SKM-1 treated with dmso at 0.1 percent for 144 hours (cell line): ENCODE results near the gene NPHP1.
"Not testable (repeated sequence)": the region's sequence is repeated elsewhere in the genome, so short reads cannot be mapped to it uniquely, and the experiment has no call there.

Source experiments
- DNase-seq: peaks from one replicate; lab custom pipeline; 2025; ENCODE audit not compliant: unreplicated experiment; lab: John Stamatoyannopoulos, UW

The NPHP1 gene

DNA sequence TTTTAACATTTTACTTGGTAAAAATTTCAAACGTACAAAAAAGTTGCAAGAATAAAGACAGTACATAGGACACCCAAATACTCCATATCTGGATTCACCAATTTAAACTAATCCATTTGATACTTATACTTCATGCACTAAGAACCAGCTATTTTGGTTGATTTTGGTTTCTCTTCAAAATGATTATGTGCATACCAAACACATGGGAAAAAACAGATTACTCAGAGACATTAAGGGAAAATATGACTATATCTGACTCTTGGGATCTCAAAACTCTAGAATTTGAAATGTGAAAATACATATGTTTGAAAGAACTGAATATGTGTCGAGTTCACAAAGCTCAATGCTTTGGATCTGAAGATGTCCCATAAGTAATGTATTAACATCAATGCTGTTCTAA lies 73.6 kb downstream of the NPHP1 start:
- no peak for DNase-seq

DNA sequence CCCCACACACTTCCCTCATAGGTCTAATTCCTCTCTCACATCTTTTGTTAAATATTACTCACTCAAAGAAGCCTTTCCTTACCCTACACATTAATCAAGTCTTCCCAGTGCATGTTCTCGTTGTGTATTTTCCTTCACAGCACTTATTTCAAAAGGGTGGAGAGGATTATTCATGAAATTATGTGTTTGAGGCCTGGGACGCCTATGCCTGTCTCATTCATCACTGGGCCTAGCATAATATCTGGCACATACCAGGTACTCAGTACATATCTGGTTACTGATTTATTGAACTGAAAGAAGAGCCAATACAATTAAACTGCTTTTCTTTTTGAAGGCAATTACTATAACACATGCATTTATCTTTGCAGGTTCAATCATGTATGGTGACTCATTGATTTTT lies 74.1 kb downstream of the NPHP1 start:
- DNase-seq, result no peak

DNA sequence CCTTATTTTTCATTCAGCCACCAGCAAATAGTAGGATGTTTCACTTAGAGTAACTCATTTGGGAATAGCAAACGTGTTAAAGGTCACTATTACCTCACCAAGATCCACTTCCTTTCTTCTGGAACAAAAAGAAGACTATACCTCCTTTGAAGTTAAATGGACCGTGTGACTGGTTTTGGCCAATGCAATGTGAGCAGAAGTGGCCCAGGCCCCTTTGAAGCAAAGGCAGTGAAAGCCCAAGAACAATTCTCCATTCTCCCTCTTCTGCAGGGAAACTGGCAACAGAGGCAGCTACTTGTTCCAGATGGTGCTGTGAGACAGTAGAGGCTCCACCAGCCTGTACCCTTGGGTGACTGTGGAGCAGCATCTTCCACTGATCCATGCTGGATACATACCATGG lies 77.9 kb downstream of the NPHP1 start:
- no peak for DNase-seq

GRCh38 chr2:110126086-110126773 lies 78.6 kb downstream of the NPHP1 start:
- DNase-seq, result no peak

GRCh38 chr2:110124939-110125691 lies 79.7 kb downstream of the NPHP1 start:
- no peak for DNase-seq

DNA sequence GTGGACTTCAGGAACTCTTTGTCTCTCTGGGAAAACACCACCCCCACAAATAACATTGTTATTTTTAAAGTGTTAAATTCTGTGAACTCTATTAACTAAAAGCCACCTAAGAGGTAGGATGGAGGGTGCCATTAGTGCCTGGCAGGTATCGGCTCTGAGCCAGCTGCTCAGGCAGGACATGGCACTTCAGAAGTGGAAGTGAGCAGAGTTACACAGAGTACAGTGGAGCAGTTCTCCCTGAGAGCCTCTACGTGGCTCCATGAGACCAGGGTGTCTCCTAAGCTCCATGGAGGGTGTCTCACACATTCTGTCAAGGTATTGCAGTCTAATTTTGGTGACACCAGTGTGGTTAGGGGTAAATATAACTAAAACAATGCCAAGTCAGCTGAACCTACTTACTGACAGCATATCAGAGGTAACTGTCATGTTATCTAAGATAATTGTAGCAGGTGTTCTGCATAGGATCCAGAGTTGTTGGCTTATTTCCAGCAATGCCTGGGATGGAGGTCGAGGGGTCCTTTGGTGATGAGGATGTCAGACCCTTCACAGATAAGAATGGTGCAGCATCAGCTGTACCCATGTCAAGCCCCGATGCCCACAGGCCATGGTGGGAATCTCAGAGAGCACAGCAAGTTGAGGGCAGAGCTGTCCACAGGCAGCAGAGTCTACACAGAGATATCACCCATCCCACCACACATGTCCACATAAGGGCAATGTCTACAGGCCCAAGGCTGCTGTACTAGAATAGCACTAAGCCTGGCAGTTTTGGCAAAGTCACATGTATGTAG lies 80.6 kb downstream of the NPHP1 start:
- no peak for DNase-seq

DNA sequence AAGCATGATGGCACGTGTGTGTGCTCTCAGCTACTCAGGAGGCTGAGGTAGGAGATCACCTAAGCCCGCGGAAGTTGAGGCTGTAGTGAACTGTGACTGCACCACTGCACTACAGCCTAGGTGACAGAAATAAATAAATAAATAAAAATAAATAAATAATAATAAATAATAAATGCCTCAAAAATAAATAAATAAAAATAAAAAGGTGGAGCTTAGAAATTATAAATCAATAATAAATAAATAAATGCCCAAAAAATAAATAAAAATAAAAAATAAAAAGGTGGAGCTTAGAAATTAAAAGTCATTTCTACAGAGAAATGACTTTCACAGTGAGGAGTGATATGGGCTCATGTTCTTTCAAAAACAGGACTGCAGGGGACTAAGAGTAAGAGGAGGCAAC lies 83.2 kb downstream of the NPHP1 start:
- no peak for DNase-seq

DNA sequence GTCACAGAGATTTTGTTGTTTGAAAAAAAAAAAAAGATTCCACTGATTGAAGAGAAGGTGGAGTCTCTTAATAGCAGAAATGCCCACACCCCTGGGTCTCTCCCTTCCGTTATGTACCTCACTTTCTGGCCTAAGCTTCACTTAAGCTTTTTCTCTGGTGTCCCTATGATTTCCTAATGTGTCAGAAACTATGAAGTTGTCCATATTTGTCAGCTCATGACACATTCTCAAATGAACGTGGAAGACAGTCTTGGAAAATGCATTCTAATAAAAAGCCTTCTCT lies 83.8 kb downstream of the NPHP1 start:
- no peak for DNase-seq

DNA sequence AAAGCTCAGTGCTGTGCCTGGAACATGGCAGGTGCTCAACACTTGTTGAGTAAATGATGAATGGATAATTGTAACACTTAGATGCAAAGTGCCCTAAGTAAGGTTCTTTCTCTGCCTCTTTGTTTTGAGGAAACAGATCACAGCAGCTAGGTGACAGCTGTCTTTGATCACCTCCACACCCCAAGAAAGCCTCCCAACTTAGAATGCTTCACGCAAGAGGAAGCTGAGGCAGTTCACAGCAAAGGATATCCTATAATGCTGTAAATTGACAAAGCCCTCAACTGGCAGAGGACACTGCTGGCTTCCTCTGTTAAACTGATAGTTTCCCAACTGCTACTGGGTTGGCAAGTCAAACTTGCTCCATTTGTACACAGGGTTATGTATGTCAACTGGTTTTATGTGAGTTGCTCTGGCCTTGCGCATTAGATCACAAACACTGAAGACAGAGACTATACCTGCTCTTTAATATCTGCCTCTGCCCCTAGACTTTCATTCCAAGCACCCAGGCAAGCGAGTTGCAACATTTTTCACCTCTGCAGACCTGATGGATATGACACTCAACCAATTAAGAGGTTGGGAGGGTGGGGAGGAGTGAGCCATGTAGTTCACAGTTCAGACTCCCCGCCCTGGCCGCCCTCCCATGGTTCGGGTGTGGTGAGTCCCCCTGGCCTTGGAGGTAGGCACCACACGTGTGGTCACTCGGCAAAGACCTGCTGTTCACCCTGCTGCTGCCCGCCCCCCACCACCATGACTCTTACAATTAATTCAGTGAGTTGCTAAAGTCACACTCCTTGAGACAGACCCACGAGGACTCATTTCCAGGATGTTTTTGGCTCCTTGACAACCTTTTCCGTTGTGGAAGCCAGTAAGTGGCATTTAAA lies 84.4 kb downstream of the NPHP1 start:
- no peak for DNase-seq

GRCh38 chr2:110116033-110116710 lies 88.6 kb downstream of the NPHP1 start:
- no peak for DNase-seq

DNA sequence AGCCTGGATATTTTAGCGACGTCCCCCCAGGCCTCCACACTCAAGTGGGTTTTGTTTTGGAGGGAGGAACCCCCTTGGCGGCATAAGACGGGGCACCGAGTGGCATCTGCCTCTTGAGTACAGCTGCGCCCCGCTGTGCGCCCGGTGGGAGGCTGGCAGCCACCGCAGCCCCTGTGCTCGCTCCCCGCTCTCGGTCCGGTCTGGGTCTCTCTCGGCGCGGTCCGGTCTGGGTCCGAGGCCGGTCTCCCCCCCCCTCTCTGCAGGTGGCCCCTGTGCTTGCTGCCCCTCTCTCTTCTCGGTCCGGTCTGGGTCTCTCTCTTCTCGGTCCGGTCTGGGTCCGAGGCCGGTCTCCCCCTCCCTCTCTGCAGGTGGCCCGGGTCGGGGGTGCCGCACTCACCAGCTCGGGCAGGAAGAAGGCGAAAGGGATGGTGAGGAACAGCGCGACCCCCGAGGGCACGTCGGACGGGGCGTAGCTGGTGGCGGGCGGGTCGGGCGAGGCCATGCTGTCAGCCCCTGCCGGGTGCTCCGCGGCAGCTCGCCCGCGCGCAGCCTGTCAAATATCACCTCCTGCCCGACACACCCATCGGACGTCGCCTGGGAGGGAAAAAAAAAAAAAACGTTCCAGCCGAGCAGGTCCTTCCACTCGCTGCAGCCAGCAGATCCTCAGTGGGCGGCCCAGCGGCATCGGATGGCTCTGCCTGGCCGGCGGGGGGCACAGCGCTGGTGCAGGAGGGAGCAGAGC lies 89.4 kb downstream of the NPHP1 start, which contains the start of gene MALL:
TSS of gene MALL (minus strand) at position 532 of the 742 bp plus-strand sequence. CDS start at position 502, 30 bp downstream.
- DNase-seq, result no peak

GRCh38 chr2:110114831-110115255 lies 90.0 kb downstream of the NPHP1 start:
- DNase-seq, result no peak

DNA sequence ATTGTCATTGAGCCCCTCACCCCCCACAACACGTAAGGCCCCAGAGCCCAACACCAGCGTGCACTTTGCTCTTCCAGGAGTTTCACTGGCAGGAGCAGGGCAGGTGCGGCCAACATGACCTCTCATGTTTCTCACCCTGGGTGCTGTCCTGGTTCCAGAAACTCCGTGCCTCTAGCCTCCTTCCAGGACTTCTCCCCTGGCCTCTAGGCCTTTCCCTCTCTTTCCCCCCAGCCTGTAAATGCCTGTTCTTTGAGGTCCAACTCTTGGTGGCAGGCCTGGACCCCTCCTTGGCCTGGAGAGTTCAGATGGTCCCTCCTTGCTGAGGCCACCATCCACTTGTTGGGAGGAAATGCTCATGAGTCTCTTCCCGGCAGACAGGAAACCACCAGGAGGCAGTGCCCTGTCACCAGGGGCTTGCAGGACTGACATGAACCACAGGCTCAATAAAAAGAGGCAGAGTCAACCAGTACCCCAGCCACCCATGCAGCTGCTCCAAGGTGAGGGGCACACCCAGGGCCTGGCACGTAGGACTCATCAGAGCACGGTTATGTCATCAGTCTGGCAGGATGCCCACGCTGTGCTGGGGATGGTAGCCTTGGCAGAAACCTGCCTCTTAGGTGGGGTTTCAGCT lies 90.7 kb downstream of the NPHP1 start:
- no peak for DNase-seq

- DNase-seq, result not testable (repeated sequence)
Observed at GRCh38 chr2:110108291-110108690, 96.5 kb downstream of the NPHP1 start.

DNA sequence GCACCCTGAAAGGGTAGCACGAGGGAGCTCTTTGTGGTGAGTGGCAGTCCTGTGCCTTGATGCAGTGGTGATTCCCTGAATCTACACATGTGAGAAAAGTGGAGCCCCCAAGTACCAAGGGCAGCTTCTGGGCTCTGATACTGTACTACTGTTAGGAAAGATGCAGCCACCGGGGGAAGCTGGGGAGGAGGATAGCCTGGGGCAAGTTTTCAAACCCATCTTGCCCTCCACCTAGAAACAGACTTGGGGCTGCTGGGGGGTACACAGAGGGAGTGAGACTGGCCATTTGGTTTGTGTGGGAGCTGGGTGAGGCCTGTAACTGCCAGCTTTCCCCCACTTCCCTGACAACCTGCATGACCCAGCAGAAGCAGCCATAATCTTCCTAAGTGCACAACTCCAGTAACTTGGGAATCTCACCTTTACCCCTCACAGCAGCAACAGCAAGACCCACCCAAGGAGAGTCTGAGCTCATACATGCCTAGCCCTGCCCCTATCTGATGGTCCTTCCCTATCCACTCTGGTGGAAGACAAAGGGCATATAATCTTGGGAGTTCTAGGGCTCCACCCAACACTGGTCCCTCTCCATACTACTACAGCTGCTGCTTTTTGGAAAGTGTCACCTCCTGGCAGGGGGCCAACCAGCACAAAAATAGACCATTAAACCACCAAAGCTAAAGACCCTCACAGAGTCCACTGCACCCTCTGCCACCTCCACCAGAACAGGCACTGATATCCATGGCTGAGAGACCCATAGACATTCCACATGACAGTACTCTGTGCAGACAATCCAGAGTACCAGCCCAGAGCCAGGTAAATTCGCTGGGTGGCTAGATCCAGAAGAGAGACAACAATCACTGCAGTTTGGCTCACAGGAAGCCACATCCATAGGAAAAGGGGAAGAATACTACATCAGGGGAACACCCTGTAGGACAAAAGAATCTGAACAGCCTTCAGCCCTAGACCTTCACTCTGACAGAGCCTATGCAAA lies 97.4 kb downstream of the NPHP1 start:
- DNase-seq, result no peak

GRCh38 chr2:110106642-110107041 lies 98.2 kb downstream of the NPHP1 start:
- DNase-seq, result no peak

- DNase-seq, result no peak
Observed at GRCh38 chr2:110105608-110106467, 99.0 kb downstream of the NPHP1 start.
